ENCODE data around the gene DPYSL3.

DPYSL3 gene

GRCh38 chr5:147538236-147538635, 28.4 kb upstream of the DPYSL3 start:
- WGBS (ENCODE audit: extremely low coverage, insufficient coverage, low lambda C conversion rate), result no CpG with 5 or more reads among the region's 1 CpG
- no peak for DNase-seq
- Histone ChIP-seq H2BK15ac (replicated peaks; ENCODE audit: low read depth) (no peak overlapping the region), H3K18ac (ENCODE audit: low read length) (no peak overlapping the region), H3K79me1 (ENCODE audit: low read length) (no peaks in the 10 kb centered on the region), H3K4me2 (ENCODE audit: low read length) (no peak overlapping the region), H2BK120ac (ENCODE audit: low read depth, low read length) (no peak overlapping the region), H2BK5ac (ENCODE audit: low read length) (no peak overlapping the region), H3K4me3 (ENCODE audit: low read length) (no peak overlapping the region), H3K36me3 (ENCODE audit: control insufficient read depth, insufficient read depth, low read length) (no peaks in the 10 kb centered on the region), H2AK5ac (ENCODE audit: low read length) (no peak overlapping the region), H3K79me2 (ENCODE audit: control insufficient read depth, insufficient read depth, low read length) (no peaks in the 10 kb centered on the region), H3K27me3 (ENCODE audit: insufficient read depth, low read length, poor library complexity) (no peaks in the 10 kb centered on the region), H3K56ac (ENCODE audit: low read length) (no peak overlapping the region), H3K9ac (ENCODE audit: low read length) (no peak overlapping the region), H3K4me1 (ENCODE audit: control insufficient read depth, low read depth, low read length) (no peaks in the 10 kb centered on the region), H4K5ac (ENCODE audit: low read length) (no peak overlapping the region), H4K8ac (ENCODE audit: low read depth, low read length) (no peak overlapping the region), H3K23ac (ENCODE audit: low read length) (no peak overlapping the region), H3K27ac (ENCODE audit: low read depth, low read length) (no peak overlapping the region), H3K4ac (ENCODE audit: low read depth, low read length) (no peak overlapping the region)

DNA sequence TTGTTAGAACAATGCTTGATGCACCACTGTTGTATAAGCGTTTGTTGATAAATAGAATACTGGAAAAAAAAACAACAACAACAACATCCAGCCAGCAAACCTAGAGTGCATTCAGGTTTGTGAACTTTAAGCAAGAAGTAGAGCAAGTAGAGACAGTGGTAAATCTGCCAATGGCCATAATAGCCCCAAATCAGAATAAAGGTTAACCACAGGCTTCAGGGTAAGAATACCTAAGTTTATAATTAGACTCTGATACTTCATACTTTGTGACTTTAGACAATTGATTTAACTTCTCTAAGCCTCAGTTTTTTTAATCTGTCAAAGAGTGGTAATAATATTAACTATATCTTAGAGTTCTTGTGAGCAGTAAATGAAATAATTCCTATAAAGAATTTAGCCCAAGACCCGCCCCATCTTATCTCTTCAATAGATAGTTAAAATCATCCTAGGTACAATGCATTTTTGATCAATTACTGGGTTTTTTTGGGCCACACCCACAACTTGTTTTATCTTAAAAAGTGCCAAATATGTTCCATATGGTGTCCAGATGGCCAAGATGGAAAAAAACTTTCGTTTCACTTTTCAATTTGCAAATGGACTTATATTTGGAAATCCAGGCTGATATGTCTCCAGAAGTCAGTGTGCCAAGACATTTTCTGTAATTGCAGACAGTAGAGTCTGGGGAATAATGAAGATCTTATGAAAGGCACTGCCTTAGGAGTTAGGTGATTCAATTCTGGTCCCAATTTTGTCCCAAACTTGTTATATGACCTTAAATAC, 24.5 kb upstream of the DPYSL3 start:
- no peak overlapping the region for H4K8ac ChIP-seq (ENCODE audit: low read depth, low read length)
- H4K5ac ChIP-seq (ENCODE audit: low read length), result no peak overlapping the region
- H2BK120ac ChIP-seq (ENCODE audit: low read depth, low read length), result no peak overlapping the region
- no peak overlapping the region for H3K27ac ChIP-seq (ENCODE audit: low read depth, low read length)
- H3K23ac ChIP-seq (ENCODE audit: low read length), result no peak overlapping the region
- H3K4me2 ChIP-seq (ENCODE audit: low read length), result no peak overlapping the region
- H3K56ac ChIP-seq (ENCODE audit: low read length), result no peak overlapping the region
- H3K4me3 ChIP-seq (ENCODE audit: low read length), result no peak overlapping the region
- H2BK5ac ChIP-seq (ENCODE audit: low read length), result no peak overlapping the region
- H3K27me3 ChIP-seq (ENCODE audit: insufficient read depth, low read length, poor library complexity), result no peaks in the 10 kb centered on the region
- H3K9ac ChIP-seq (ENCODE audit: low read length), result no peak overlapping the region
- H3K79me1 ChIP-seq (ENCODE audit: low read length), result no peaks in the 10 kb centered on the region
- no peaks in the 10 kb centered on the region for H3K79me2 ChIP-seq (ENCODE audit: control insufficient read depth, insufficient read depth, low read length)
- no peaks in the 10 kb centered on the region for H3K4me1 ChIP-seq (ENCODE audit: control insufficient read depth, low read depth, low read length)
- no peak for DNase-seq
- no peak overlapping the region for H2BK15ac ChIP-seq (replicated peaks; ENCODE audit: low read depth)
- no peak overlapping the region for H3K4ac ChIP-seq (ENCODE audit: low read depth, low read length)
- H2AK5ac ChIP-seq (ENCODE audit: low read length), result no peak overlapping the region
- no peak overlapping the region for H3K18ac ChIP-seq (ENCODE audit: low read length)
- WGBS (ENCODE audit: extremely low coverage, insufficient coverage, low lambda C conversion rate), result no CpG with 5 or more reads among the region's 3 CpGs
- no peaks in the 10 kb centered on the region for H3K36me3 ChIP-seq (ENCODE audit: control insufficient read depth, insufficient read depth, low read length)

GRCh38 chr5:147532156-147532555, 22.3 kb upstream of the DPYSL3 start:
- no peak overlapping the region for H3K23ac ChIP-seq (ENCODE audit: low read length)
- no peak overlapping the region for H3K4ac ChIP-seq (ENCODE audit: low read depth, low read length)
- H3K27me3 ChIP-seq (ENCODE audit: insufficient read depth, low read length, poor library complexity), result no peaks in the 10 kb centered on the region
- H4K5ac ChIP-seq (ENCODE audit: low read length), result no peak overlapping the region
- no peak overlapping the region for H3K4me3 ChIP-seq (ENCODE audit: low read length)
- no peak overlapping the region for H2BK120ac ChIP-seq (ENCODE audit: low read depth, low read length)
- no peak overlapping the region for H3K9ac ChIP-seq (ENCODE audit: low read length)
- no peaks in the 10 kb centered on the region for H3K36me3 ChIP-seq (ENCODE audit: control insufficient read depth, insufficient read depth, low read length)
- H3K56ac ChIP-seq (ENCODE audit: low read length), result no peak overlapping the region
- H3K4me1 ChIP-seq (ENCODE audit: control insufficient read depth, low read depth, low read length), result no peaks in the 10 kb centered on the region
- H2AK5ac ChIP-seq (ENCODE audit: low read length), result no peak overlapping the region
- H3K27ac ChIP-seq (ENCODE audit: low read depth, low read length), result no peak overlapping the region
- no peaks in the 10 kb centered on the region for H3K79me1 ChIP-seq (ENCODE audit: low read length)
- no peak overlapping the region for H2BK5ac ChIP-seq (ENCODE audit: low read length)
- H3K18ac ChIP-seq (ENCODE audit: low read length), result no peak overlapping the region
- H4K8ac ChIP-seq (ENCODE audit: low read depth, low read length), result no peak overlapping the region
- WGBS (ENCODE audit: extremely low coverage, insufficient coverage, low lambda C conversion rate), result no CpG with 5 or more reads among the region's 1 CpG
- H3K79me2 ChIP-seq (ENCODE audit: control insufficient read depth, insufficient read depth, low read length), result no peaks in the 10 kb centered on the region
- no peak for DNase-seq
- no peak overlapping the region for H2BK15ac ChIP-seq (replicated peaks; ENCODE audit: low read depth)
- no peak overlapping the region for H3K4me2 ChIP-seq (ENCODE audit: low read length)

DNA sequence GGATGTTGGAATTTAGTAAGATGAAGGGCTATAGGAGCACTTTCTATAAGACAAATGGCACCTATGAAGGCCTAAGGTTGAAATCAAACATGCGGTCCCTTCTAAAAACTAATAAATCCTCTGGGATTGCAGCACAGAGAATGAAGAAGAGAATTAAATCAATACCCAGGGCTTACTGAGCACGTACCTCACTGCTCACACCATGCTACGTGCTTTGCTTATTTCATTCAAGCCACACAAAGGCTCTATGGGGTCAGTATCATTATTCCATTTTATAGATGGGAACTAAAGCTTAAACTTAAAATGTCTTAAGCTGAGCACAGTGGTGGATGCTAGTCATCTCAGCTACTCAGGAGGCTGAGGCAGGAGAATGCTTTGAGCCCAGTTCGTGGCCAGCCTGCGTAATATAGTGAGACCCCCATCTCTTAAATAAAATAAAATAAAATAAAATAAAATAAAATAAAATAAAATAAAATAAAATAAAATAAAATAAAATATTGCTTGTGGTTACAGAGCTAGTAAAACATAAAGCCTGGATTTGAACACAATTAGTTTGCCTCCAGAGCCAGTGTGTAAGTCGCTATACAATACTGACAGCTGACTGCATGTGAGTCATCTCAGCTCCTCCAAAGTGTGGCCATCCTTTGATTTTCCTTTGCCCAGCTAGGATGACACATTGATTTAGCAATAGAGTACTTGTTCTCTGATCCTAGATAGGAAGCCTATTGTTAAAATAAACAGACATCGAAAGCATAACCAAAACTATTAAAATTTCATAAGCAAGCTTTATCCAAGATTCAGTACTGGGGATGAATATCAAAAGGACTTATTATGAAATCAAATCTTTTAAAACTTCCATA, 20.9 kb upstream of the DPYSL3 start:
- no peak overlapping the region for H3K4ac ChIP-seq (ENCODE audit: low read depth, low read length)
- H3K18ac ChIP-seq (ENCODE audit: low read length), result no peak overlapping the region
- no peak overlapping the region for H3K9ac ChIP-seq (ENCODE audit: low read length)
- no peak overlapping the region for H4K5ac ChIP-seq (ENCODE audit: low read length)
- H3K4me3 ChIP-seq (ENCODE audit: low read length), result no peak overlapping the region
- H3K4me1 ChIP-seq (ENCODE audit: control insufficient read depth, low read depth, low read length), result no peaks in the 10 kb centered on the region
- no peak overlapping the region for H3K4me2 ChIP-seq (ENCODE audit: low read length)
- no peaks in the 10 kb centered on the region for H3K79me2 ChIP-seq (ENCODE audit: control insufficient read depth, insufficient read depth, low read length)
- no peaks in the 10 kb centered on the region for H3K27me3 ChIP-seq (ENCODE audit: insufficient read depth, low read length, poor library complexity)
- no peak overlapping the region for H3K23ac ChIP-seq (ENCODE audit: low read length)
- no peak overlapping the region for H3K56ac ChIP-seq (ENCODE audit: low read length)
- no peaks in the 10 kb centered on the region for H3K36me3 ChIP-seq (ENCODE audit: control insufficient read depth, insufficient read depth, low read length)
- no peak overlapping the region for H2BK5ac ChIP-seq (ENCODE audit: low read length)
- no peaks in the 10 kb centered on the region for H3K79me1 ChIP-seq (ENCODE audit: low read length)
- H2AK5ac ChIP-seq (ENCODE audit: low read length), result no peak overlapping the region
- DNase-seq, result no peak
- H2BK15ac ChIP-seq (replicated peaks; ENCODE audit: low read depth), result no peak overlapping the region
- H3K27ac ChIP-seq (ENCODE audit: low read depth, low read length), result no peak overlapping the region
- H2BK120ac ChIP-seq (ENCODE audit: low read depth, low read length), result no peak overlapping the region
- WGBS (ENCODE audit: extremely low coverage, insufficient coverage, low lambda C conversion rate), result no CpG with 5 or more reads among the region's 7 CpGs
- no peak overlapping the region for H4K8ac ChIP-seq (ENCODE audit: low read depth, low read length)

GRCh38 chr5:147523069-147523468, 13.2 kb upstream of the DPYSL3 start:
- no CpG with 5 or more reads among the region's 4 CpGs for WGBS (ENCODE audit: extremely low coverage, insufficient coverage, low lambda C conversion rate)
- DNase-seq, result no peak
- peak overlapping the region; percentile 16 for H3K4ac ChIP-seq (ENCODE audit: low read depth, low read length)
- H3K18ac ChIP-seq (ENCODE audit: low read length), result no peak overlapping the region
- no peak overlapping the region for H2AK5ac ChIP-seq (ENCODE audit: low read length)
- H4K8ac ChIP-seq (ENCODE audit: low read depth, low read length), result no peak overlapping the region
- no peak overlapping the region for H2BK120ac ChIP-seq (ENCODE audit: low read depth, low read length)
- no peak overlapping the region for H3K9ac ChIP-seq (ENCODE audit: low read length)
- no peaks in the 10 kb centered on the region for H3K79me1 ChIP-seq (ENCODE audit: low read length)
- no peak overlapping the region for H2BK5ac ChIP-seq (ENCODE audit: low read length)
- no peak overlapping the region for H3K56ac ChIP-seq (ENCODE audit: low read length)
- H3K4me1 ChIP-seq (ENCODE audit: control insufficient read depth, low read depth, low read length), result peaks cover 2% of the 10 kb centered on the region
- H3K23ac ChIP-seq (ENCODE audit: low read length), result no peak overlapping the region
- H2BK15ac ChIP-seq (replicated peaks; ENCODE audit: low read depth), result no peak overlapping the region
- no peak overlapping the region for H3K27ac ChIP-seq (ENCODE audit: low read depth, low read length)
- H3K79me2 ChIP-seq (ENCODE audit: control insufficient read depth, insufficient read depth, low read length), result no peaks in the 10 kb centered on the region
- no peak overlapping the region for H3K4me2 ChIP-seq (ENCODE audit: low read length)
- no peak overlapping the region for H4K5ac ChIP-seq (ENCODE audit: low read length)
- no peak overlapping the region for H3K4me3 ChIP-seq (ENCODE audit: low read length)
- H3K36me3 ChIP-seq (ENCODE audit: control insufficient read depth, insufficient read depth, low read length), result no peaks in the 10 kb centered on the region
- no peaks in the 10 kb centered on the region for H3K27me3 ChIP-seq (ENCODE audit: insufficient read depth, low read length, poor library complexity)

Data from mesendoderm (in vitro differentiated cells).